GM10266 (cell line): ENCODE measurements around the gene NYAP2.

Experiments
- DNase-seq: peaks from one replicate; pipeline ENCODE4 v3.0.0; 2012; ENCODE audit errors: extremely low spot score
- TF ChIP-seq, protein P1 (sequence below): IDR thresholded peaks from 2 replicates; pipeline ENCODE4 v1.5.1; 2012; ENCODE audit warnings: mild to moderate bottlenecking, low read depth; ENCODE audit not compliant: control insufficient read depth, insufficient read depth; ENCODE audit errors: missing control alignments

Gene NYAP2

DNA sequence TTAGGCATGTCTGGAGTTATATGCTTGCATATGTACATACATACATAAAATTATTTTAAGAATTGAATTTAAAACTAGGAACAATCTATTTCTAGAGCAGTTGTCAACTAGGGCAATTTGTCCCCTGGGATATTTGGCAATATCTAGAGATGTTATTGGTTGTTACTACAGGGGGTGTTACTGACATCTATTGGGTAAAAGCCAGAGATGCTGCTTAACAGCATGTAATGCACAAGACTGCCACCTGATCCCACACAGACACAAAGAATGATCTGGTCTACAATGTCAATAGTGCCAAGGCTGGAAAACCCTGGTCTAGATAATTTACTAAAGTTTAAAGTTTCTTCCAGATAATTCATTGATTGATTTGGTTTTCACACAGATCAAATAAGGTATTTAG lies 185.3 kb downstream of the NYAP2 start:
- TF ChIP-seq, protein P1, sequence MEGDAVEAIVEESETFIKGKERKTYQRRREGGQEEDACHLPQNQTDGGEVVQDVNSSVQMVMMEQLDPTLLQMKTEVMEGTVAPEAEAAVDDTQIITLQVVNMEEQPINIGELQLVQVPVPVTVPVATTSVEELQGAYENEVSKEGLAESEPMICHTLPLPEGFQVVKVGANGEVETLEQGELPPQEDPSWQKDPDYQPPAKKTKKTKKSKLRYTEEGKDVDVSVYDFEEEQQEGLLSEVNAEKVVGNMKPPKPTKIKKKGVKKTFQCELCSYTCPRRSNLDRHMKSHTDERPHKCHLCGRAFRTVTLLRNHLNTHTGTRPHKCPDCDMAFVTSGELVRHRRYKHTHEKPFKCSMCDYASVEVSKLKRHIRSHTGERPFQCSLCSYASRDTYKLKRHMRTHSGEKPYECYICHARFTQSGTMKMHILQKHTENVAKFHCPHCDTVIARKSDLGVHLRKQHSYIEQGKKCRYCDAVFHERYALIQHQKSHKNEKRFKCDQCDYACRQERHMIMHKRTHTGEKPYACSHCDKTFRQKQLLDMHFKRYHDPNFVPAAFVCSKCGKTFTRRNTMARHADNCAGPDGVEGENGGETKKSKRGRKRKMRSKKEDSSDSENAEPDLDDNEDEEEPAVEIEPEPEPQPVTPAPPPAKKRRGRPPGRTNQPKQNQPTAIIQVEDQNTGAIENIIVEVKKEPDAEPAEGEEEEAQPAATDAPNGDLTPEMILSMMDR, result no peak
- no peak for DNase-seq

DNA sequence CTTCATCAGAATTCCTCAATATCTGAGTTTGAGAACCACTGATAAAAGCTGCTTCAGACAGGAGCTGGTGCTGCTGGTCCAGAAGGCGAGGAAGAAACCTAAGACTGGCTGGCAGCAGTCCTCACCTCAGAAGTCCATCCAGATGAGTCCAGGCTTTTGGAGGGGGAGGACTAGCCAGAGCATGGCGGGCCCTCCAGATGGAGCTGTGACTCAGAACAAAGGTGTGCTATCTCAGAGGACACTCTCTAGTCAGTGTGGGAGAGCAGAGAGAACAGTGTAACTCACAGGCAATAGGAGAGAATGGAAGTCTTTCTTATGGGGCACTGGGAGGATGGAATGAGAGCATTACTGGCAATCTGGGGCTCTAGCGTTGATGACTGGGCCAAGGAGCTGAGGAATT lies 191.4 kb downstream of the NYAP2 start:
- TF ChIP-seq, protein P1, result no peak
- DNase-seq, result no peak

DNA sequence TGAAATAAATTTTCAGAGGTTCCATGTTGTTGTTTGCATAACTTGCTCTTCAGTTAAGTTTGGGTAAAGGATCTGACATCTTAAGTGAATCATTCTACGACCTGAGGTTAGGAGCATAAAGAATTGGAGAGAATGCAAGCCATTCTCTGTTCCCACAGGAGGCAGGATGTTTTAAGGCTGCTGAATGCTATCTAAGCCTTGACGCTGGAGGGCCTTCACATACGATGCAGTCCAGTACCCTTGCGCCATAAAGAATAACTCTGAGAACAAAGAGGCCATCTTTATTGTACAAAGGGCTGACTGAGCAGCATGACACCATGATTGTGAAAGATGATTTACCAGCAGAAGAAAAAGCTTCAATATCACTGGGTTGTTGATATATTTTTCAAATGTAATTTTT lies 198.4 kb downstream of the NYAP2 start:
- TF ChIP-seq, protein P1, result no peak
- DNase-seq, result no peak

DNA sequence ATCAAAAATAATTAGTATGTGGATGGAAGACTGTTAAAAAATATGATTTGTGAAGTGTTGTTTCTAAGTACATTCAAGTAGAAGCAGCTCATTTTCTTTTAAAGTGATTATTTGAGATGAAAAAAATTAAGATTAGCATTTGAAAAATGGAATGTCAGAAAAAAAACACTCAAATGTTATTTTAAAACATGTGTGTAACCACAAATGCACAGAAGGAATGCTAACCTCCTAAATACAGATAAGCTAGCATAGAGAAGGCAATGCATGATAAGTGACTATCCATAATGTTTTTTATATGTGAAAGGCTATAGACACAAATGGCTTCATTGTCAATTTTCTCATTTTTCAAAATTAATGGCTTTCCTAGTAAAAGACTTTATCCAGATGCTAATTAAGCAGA lies 198.9 kb downstream of the NYAP2 start:
- TF ChIP-seq, protein P1, result no peak
- no peak for DNase-seq

GRCh38 chr2:225598897-225599296 lies 199.4 kb downstream of the NYAP2 start:
- TF ChIP-seq, protein P1, result no peak
- no peak for DNase-seq

GRCh38 chr2:225599856-225600255 lies 200.3 kb downstream of the NYAP2 start:
- TF ChIP-seq, protein P1, result no peak
- DNase-seq, result no peak

DNA sequence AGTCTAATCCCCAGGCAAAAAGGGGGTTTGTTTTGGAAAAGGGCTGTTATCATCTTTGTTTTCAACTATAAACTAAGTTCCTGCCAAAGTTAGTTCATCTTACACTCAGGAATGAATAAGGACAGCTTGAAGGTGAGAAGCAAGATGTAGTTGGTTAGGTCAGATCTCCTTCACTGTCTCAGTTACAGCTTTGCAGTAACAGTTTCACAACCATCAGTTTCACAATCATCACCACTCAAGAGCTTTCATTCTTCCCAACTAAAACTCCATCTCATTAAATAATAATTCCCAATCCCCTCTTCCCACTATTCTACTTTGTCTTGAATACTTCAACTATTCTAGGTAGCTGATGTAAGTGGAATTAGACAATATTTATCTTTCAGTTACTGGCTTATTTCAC lies 200.9 kb downstream of the NYAP2 start:
- no peak for DNase-seq
- TF ChIP-seq, protein P1, result no peak
